Mononuclear cell (primary cell): ENCODE results near the gene CADPS2. TPM values are rescaled to one million over a fixed set of nuclear protein-coding genes. Genes with fewer than 3 reads are reported as not detected.
"Not testable (repeated sequence)": the region's sequence is repeated elsewhere in the genome, so short reads cannot be mapped to it uniquely, and the experiment has no call there.

Experiments
- H3K27me3 ChIP-seq: 2 replicates; pipeline ENCODE4 v1.6.0; 2011; ENCODE audit warnings: low read length, control low read depth; ENCODE audit not compliant: insufficient read depth
- H3K4me1 ChIP-seq: 2 replicates; pipeline ENCODE4 v1.5.1; 2011; ENCODE audit warnings: mild to moderate bottlenecking, low read length, control low read depth; ENCODE audit not compliant: insufficient read depth
- H3K4me3 ChIP-seq: 2 replicates; pipeline ENCODE4 v1.5.1; 2011; ENCODE audit warnings: mild to moderate bottlenecking, low read length, moderate library complexity
- H3K9me3 ChIP-seq: 2 replicates; pipeline ENCODE4 v1.5.1; 2011; ENCODE audit warnings: low read depth, mild to moderate bottlenecking, control low read depth, low read length
- total RNA-seq: library from RNA; depleted of rRNA; stranded (reverse); fragments of >200 nt; gene quantifications from one replicate; pipeline ENCODE4 v1.2.3, GENCODE V29; 2012

Gene CADPS2
- total RNA-seq, 1 donor, result not detected

DNA sequence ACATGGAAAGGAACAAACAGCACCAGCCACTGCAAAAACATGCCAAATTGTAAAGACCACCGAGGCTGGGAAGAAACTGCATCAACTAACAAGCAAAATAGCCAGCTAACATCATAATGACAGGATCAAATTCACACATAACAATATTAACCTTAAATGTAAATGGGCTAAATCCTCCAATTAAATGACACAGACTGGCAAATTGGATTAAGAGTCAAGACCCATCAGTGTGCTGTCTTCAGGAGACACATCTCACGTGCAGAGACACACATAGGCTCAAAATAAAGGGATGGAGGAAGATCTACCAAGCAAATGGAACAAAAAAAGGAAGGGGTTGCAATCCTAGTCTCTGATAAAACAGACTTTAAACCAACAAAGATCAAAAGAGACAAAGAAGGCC lies 50.0 kb downstream of the CADPS2 start:
- not testable (repeated sequence) for H3K4me1 ChIP-seq, H3K9me3 ChIP-seq, H3K27me3 ChIP-seq, H3K4me3 ChIP-seq

DNA sequence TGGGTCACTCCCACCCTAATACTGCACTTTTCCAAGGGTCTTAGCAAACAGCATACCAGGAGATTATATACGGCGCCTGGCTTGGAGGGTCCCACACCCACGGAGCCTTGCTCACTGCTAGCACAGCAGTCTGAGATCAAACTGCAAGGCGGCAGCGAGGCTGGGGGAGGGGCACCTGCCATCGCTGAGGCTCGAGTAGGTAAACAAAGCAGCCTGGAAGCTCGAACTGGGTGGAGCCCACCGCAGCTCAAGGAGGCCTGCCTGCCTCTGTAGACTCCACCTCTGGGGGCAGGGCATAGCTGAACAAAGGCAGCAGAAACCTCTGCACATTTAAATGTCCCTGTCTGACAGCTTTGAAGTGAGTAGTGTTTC lies 51.7 kb downstream of the CADPS2 start:
- not testable (repeated sequence) for H3K9me3 ChIP-seq, H3K27me3 ChIP-seq, H3K4me3 ChIP-seq, H3K4me1 ChIP-seq

DNA sequence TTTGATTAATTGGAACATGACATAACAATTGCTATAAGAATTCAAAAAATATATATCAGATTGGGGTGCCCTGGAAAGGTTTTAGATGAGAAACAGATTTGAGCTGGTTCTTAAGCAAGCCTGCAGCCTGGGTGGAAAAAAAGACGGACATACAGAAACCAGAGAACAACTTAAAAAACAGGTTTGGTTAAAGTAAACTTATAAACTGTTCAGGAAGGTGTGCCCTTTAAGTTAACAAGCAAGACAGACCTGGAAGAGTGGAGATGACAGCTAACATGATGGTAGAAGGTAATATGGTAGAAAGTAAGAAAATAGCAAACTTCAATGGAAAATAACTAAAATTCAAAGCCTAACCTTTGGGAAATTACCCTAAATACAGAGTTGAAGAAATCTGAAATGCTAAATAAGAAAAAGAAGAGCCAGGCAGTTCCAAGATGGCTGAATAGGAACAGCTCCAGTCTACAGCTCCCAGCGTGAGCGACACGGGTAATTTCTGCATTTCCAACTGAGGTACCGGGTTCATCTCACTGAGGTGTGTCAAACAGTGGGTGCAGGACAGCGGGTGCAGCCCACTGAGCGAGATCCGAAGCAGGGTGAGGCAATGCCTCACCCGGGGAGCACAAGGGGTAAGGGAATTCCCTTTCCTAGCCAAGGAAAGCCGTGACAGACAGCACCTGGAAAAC lies 52.2 kb downstream of the CADPS2 start:
- Histone ChIP-seq H3K4me3 (no peak overlapping the region), H3K27me3 (no peaks in the 10 kb centered on the region), H3K9me3 (no peaks in the 10 kb centered on the region), H3K4me1 (no peaks in the 10 kb centered on the region)

DNA sequence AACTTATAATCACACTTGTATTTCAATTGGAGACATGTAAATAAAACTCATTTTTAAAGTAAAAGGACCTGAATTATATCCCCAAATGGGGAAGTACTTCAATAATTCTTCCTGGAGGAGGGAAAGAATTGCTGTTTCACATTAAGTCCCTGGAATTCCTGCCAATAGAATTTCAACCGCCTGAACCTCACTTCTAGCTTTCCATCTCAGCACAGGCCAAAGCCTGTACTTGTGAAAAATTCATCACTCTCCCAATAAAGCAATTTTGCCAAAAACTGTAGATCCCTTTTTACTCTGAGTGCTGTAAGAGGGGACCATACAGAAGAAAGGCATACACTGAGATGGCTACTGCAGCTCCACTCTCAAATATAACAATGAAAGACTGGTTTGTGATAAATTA lies 54.8 kb downstream of the CADPS2 start:
- Histone ChIP-seq H3K27me3 (no peaks in the 10 kb centered on the region), H3K4me1 (no peaks in the 10 kb centered on the region), H3K9me3 (no peaks in the 10 kb centered on the region), H3K4me3 (no peak overlapping the region)

DNA sequence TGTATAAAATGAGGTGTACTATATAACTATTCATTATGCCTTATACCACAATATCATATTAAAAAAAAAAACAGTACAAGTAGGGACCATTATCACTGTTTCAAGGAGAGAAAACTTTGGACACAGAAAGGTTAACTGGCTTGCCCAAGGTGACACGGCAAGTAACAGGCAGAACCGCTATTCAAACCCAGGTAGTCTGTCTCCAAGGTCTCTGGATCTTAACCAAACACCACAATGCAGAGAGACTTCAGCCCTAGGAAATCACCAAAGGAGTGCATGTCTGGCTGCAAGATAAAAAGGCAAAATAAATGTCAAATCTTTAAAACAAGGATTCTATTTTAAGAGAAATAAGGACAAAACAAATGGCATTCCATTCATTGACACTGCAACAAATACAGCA lies 56.3 kb downstream of the CADPS2 start:
- no peak overlapping the region for H3K4me3 ChIP-seq
- H3K4me1 ChIP-seq, result no peaks in the 10 kb centered on the region
- H3K9me3 ChIP-seq, result no peaks in the 10 kb centered on the region
- no peaks in the 10 kb centered on the region for H3K27me3 ChIP-seq

DNA sequence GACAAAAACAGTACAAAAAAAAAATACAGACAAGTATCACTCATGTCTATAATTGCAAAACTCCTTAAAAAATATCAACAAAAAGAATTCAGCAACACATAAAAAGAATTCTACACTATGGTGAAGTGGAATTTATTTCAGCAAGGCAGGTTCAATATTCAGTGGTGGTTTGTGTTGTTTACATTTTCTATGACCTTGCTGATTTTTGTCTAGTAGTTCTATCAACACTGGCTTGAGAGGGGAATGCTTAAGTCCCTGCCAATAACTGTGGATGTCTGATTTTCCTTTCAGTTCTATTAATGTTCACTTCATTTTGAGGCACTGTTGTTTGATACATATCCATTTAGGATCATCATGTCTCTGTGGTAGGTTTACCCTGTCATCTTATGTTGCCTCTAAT lies 58.5 kb downstream of the CADPS2 start:
- Histone ChIP-seq H3K4me3 (no peak overlapping the region), H3K4me1 (no peaks in the 10 kb centered on the region), H3K27me3 (no peaks in the 10 kb centered on the region), H3K9me3 (no peaks in the 10 kb centered on the region)

DNA sequence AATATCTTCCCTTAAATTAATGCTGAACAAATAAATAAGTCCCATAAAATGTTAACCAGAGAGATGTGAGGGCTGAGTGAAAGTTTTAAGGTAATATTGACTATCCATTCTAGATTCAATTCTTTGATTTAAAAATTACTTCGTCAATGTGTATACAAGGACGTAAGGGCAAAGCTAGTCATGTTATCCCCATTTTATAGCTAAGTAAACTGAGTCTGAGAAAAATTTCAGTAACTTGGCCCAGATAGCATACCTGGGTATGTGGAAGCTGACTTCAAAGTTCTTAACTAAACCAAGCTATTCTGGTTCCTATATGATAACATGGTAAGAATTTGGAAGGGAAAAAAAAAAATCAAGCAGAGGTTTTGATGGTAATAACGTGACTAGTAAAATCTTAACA lies 72.4 kb downstream of the CADPS2 start:
- Histone ChIP-seq H3K4me1 (no peaks in the 10 kb centered on the region), H3K27me3 (no peaks in the 10 kb centered on the region), H3K9me3 (no peaks in the 10 kb centered on the region), H3K4me3 (no peak overlapping the region)

DNA sequence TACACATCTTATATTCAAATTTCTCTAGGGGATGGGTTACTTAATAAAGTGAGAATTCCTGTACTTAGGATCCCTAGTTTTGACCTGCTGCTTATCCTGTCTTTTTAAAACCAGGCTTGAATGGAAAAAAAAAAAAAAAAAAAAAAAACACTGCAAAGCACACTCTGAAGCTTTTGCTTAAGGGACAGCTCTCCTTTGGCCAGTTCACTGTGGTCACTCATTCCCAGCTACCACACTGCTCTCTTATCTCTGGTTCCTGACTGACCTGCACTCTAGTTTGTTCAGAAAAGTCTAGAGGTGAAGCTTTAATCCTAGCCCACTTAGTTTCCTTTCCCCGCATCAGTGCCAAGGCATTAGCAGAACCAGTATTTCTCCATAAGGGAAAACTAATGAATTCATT lies 82.4 kb downstream of the CADPS2 start:
- no peak overlapping the region for H3K4me3 ChIP-seq
- H3K27me3 ChIP-seq, result no peaks in the 10 kb centered on the region
- no peaks in the 10 kb centered on the region for H3K4me1 ChIP-seq
- no peaks in the 10 kb centered on the region for H3K9me3 ChIP-seq

DNA sequence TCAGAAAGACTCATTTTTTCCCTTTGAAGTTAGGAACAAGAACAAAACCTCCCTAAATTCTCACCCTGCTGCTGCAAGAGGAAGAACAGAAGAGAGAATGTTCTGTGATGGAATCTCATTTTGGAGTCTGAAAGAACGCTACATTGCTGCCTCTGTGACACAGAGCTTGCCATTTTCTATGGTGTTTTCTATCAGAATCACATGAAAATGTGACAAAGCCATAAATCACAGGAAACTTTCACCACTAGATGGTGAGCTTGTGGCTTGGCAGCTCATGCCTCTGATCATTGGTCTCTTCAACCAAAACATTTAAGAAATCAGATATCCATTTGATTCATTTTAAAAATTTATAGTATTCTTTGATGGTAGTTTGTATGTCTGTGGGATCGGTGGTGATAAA lies 82.9 kb downstream of the CADPS2 start:
- Histone ChIP-seq H3K9me3 (no peaks in the 10 kb centered on the region), H3K27me3 (no peaks in the 10 kb centered on the region), H3K4me3 (no peak overlapping the region), H3K4me1 (no peaks in the 10 kb centered on the region)

DNA sequence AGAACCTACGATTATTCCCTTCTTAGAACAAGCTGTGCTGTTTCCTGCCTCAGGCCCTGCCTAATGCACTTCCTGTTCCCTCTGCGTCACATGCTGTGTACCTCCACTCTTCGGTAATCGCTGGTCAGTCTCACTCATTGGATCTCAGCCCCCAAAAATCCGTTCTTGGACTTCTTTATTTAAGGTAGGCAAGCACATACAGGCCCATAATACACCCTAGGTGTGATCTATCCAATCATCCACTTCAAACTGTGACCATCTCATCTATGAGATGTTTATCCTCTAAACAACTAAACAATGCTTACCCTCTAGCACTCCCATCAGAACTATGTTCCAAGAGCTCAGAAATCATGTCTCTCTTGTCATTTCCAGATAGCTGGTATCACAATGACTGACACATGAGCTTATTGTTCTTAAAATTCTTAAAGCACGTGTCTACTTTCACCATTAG lies 83.9 kb downstream of the CADPS2 start:
- H3K27me3 ChIP-seq, result no peaks in the 10 kb centered on the region
- H3K4me3 ChIP-seq, result no peak overlapping the region

DNA sequence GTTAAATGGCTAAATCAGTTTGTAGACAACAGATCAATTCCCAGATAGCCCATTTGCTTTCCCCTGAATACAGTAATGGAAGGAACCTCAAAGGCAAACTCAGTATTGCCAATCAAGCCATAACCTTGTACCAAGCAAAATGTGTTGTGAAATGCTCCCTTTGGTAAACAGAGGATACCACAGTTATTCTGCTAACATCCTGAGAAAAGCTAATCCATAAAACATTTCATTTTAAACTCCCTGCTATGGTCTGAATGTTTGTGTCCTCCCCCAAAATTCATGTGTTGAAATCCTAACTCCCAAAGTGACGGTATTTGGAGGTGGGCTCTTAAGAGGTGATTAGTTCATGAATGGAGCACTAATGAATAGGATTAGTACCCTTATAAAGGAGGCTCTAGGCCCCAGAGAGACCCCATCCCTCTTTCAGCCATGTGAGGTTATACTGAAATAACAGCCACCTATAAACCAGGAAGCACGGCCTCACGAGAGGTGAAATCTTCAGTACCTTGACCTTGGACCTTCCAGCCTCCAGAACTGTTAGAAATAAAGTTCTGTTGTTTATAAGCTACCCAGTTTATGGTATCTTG lies 94.2 kb downstream of the CADPS2 start:
- peaks cover 5% of the 10 kb centered on the region for H3K9me3 ChIP-seq

More for the DNA sequence above, 83.9 kb downstream of the CADPS2 start:
- Histone ChIP-seq H3K4me1 (no peaks in the 10 kb centered on the region), H3K9me3 (no peaks in the 10 kb centered on the region)

DNA sequence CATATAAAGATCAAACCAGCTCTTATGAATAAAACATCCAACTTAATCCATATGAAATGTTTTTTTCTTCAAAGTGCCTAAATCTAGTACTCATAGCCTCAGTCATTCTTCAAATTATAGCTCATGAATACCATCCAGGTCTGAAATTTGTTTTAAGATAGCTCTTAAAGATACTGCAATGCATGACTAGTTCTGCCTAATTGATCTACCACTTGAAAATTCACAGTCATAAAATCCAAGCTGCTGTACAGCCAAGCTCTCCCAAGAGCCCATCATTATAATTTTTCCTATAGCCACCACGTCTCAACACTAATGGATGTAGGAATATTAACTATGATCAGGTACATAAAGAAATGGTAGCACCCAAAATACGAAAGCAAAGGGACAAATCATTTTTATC lies 95.7 kb downstream of the CADPS2 start:
- no peaks in the 10 kb centered on the region for H3K4me1 ChIP-seq
- no peak overlapping the region for H3K4me3 ChIP-seq
- H3K9me3 ChIP-seq, result peaks cover 5% of the 10 kb centered on the region
- no peaks in the 10 kb centered on the region for H3K27me3 ChIP-seq

More for the DNA sequence above, 94.2 kb downstream of the CADPS2 start:
- Histone ChIP-seq H3K4me3 (no peak overlapping the region), H3K4me1 (no peaks in the 10 kb centered on the region), H3K27me3 (no peaks in the 10 kb centered on the region)

DNA sequence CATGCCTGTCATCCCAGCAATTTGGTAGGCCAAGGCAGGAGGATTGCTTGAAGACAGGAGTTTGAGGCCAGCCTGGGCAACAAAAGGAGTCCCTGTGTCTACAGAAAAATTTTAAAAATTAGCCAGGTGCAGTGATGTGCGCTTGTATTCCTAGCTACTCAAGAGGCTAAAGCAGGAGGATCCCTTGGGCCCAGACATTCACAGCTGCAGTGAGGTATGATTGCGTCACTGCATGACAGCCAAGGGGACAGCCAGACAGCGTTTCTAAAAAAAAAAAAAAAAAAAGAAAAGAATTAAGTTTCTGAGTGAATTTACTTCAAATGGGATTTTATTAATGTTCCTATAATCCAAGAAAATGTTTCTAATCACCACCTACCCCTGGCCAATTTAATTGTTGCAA lies 96.1 kb downstream of the CADPS2 start:
- no peak overlapping the region for H3K4me3 ChIP-seq
- H3K4me1 ChIP-seq, result no peaks in the 10 kb centered on the region
- peaks cover 5% of the 10 kb centered on the region for H3K9me3 ChIP-seq

DNA sequence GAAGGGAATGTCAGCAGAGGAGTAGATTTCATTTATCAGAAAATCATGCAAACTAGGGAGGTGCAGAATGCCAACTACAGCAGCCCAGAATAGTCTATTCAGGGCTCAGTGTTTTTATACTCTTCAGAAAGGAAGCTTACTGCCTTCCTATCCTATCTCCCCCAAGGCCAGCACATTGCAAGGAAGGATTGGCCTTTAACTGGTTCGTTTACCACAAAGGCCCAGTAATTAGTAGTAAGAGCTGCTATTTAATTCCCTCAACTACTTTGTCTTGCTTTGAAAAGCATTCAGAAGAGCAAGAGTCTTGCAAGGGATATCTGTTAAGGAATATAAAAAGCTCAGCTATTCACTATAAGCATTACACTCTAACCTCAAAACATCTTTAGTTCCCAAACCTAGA lies 97.1 kb downstream of the CADPS2 start:
- Histone ChIP-seq H3K27me3 (no peaks in the 10 kb centered on the region), H3K4me3 (no peak overlapping the region), H3K4me1 (no peaks in the 10 kb centered on the region), H3K9me3 (peaks cover 5% of the 10 kb centered on the region)

More for the DNA sequence above, 96.1 kb downstream of the CADPS2 start:
- no peaks in the 10 kb centered on the region for H3K27me3 ChIP-seq

DNA sequence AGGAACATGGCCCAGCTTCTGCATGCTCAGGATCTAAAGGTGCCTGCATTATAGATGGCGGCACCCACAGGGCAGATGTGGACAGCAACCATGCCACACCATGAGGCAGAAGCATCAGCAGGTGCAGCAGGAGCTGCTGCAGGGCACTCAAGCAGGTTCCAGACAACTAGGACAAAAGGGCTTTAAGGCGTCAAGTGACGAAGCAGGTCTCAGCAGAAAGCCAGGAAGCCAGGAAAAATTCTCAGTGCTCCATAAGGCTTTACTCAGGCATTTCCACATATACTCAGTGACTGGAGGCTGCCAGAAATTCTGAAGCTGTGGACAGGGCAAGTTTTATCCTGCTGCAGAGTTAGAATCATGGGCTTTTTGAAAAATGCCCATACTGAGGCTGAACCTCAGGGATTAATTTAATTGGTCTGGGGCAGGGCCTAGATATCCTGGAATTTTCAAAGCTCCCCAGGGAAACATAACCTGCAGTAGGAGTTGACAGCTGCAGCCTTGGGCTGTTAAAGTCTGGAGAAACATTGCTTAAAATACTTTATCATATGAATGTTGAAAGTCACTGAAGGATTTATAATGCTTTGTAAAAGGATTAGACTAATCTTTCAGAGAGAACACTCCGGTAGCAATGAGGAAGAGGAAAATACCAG lies 115.4 kb downstream of the CADPS2 start:
- Histone ChIP-seq H3K4me1 (no peaks in the 10 kb centered on the region), H3K27me3 (no peaks in the 10 kb centered on the region), H3K4me3 (no peak overlapping the region), H3K9me3 (no peaks in the 10 kb centered on the region)

DNA sequence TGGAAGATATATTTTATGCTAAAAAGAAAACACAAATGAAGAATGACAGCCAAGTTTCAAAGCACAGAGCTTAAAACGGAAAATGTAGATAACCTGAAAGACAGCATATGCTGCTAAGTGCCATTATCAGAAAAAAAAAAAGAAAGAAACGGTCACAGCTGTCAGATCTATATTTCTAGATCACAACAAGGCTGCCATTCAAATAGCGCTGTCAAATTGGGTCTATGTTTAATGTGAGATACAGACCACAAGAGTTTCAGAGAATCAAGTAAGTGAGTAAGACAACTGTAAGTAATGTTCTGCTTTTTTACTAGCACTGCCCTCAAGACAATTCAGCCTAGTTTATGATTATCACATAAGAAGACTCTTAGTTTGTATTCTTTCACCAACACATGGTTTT lies 117.4 kb downstream of the CADPS2 start:
- H3K9me3 ChIP-seq, result no peaks in the 10 kb centered on the region
- H3K4me1 ChIP-seq, result no peaks in the 10 kb centered on the region
- H3K4me3 ChIP-seq, result no peak overlapping the region
- H3K27me3 ChIP-seq, result no peaks in the 10 kb centered on the region
